NCI-H2081 (cell line): ENCODE data around the gene BATF3.
"Not testable (repeated sequence)": the region's sequence is repeated elsewhere in the genome, so short reads cannot be mapped to it uniquely, and the experiment has no call there.

Experiments used
- DNase-seq, 2 experiments: peaks; one replicate each; lab custom pipeline; 2025; lab: John Stamatoyannopoulos, UW

BATF3 gene

DNA sequence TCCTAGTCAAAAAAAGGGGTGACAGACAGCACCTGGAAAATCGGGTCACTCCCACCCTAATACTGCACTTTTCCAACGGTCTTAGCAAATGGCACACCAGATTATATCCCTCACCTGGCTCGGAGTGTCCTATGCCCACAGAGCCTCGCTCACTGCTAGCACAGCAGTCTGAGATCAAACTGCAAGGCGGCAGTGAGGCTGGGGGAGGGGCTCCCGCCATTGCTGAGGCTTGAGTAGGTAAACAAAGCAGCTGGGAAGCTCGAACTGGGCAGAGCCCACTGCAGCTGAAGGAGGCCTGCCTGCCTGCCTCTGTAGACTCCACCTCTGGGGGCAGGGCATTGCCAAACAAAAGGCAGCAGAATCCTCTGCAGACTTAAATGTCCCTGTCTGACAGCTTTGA lies 41.4 kb downstream of the BATF3 start:
- DNase-seq, result not testable (repeated sequence)

- DNase-seq, result no peak
Observed at GRCh38 chr1:212656730-212657129, 42.9 kb downstream of the BATF3 start.

DNA sequence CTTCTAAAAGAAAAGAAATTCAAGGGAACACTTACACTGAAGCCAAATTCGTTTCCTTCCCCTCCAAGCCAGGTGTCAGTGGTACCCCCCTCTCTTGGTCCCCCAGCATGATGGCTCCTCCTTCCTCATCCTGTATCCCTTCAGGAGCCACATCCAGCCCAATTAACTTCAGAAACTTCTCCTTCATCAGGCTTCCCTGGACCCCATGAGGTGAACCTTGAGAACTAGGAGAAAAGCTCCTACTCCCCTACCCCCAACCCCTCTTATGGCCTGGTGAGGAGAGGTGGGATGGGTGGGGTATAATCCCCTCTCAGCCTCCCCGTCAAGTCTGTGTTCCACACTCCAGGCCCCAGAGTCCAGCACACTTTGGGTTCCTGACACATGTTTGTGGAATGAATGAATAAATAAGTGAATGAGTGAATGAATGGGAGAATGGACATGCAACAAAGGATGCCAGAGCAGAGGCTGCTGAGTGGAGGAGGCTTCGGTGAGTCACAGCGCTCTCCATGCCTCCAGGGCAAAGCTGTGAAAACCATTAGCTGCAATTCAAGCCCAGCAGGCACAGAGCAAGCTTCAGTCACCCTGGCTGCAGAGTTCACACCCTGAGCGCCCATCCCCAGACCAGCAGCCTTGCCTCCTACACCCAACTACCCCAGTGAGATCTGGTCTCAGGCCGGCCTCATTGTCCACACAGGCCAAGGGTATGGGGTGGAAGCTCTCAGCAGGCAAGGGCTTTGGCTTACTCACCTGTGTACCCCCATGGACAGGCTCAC lies 43.8 kb downstream of the BATF3 start:
- no peak for DNase-seq

- DNase-seq, result no peak
Observed at GRCh38 chr1:212652609-212653008, 47.0 kb downstream of the BATF3 start.

DNA sequence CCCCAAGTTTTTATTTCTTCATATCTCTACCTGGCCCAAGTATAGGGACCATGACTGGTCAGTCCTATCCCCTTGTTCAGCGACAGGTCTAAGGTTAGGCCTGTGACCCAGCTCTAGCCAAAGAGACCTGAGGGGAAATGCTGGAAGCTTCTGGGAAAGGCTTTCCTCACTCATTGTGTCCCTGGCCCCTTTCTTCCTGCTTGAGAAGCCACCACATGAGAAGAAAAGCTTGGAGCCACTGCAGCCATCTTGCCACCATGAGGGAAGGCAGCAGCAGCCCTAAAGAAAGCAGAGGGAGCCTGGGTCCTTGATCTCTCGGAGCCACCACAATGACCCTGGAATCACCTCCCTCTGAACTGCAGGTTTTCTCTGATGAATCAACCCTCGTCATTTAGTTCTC lies 47.7 kb downstream of the BATF3 start:
- no peak for DNase-seq

GRCh38 chr1:212651521-212651920 lies 48.1 kb downstream of the BATF3 start:
- no peak for DNase-seq

GRCh38 chr1:212650228-212650627 lies 49.4 kb downstream of the BATF3 start:
- DNase-seq, result peak; percentile 15 to 85

DNA sequence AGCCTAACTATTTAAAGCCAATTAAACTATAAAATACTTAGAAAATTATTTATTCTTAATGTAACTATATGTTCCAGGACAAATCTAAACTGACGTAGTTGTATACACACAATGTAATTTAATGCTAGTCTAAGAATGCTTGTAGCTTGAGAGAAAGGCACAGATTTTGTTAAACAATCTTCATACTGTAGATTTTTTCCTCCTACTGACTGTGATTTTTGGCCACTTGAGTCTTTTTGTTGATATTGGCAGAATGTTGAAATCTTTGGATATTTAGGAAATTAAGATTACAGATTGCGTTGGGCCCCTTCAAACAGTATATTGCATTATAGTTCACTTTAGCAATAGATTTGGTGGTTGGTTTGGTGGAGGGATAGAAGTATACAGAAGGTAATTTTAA lies 50.6 kb downstream of the BATF3 start:
- no peak for DNase-seq

- no peak for DNase-seq
Observed at GRCh38 chr1:212648431-212648830, 51.2 kb downstream of the BATF3 start.

DNA sequence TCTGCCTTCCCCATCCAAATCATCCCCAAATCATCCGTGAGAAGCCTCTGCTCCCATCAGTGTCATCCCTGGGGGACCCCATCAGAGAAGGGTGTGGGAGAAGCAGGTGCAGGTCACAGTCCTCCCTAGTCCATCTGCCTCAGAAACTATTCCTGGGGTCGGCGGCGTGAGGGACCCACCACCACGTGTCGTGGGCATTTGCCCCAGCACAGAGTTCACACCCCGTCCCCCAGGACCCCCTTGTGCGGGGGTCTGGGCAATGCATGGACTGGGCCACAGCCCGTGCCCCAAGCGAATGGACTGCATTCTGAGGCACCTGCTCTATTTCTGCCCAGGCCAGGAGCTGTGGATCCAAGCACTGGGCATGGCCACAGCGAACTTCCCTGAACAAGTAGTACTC lies 52.6 kb downstream of the BATF3 start:
- no peak for DNase-seq

DNA sequence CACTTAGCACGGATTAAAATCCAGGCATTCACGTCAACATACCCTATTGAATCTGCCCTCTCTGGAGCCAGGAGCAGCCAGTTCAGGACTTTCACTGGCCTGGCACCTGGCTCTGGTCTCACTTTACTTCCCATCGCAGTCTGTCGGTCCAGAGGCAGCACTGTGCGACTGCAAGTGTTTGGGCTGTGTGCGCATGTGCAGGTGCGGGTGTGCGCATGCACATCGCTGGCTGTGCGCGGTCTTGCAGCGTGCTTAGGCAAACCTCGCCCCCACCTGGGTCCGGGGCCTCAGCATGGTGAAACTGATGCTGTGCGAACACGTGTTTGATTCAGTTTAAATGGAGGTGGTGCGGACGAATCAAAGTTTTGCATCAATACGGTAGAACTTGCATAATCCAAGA lies 53.1 kb downstream of the BATF3 start:
- no peak for DNase-seq

GRCh38 chr1:212645546-212646543 lies 53.8 kb downstream of the BATF3 start:
- DNase-seq, result no peak

- no peak for DNase-seq
Observed at GRCh38 chr1:212644866-212645545, 54.6 kb downstream of the BATF3 start.

DNA sequence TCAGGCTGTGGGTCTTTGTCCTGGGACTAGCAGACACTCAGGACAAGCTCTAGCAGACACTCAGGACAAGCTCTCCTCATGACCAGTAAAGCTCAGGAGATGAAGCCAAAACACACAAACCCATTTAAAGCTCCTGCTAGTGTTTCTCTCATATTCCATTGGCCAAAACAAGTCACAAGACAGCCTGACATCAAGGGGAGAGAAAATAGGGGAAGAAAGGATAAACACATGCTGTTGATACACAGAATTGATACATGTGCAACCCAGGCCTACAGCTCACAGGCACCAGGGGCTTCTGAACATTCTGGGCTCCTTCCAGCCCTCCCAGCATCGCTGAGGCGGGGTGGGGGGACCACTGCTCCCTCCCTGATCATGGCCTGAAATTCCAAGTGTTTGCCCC lies 55.8 kb downstream of the BATF3 start:
- DNase-seq, result no peak

DNA sequence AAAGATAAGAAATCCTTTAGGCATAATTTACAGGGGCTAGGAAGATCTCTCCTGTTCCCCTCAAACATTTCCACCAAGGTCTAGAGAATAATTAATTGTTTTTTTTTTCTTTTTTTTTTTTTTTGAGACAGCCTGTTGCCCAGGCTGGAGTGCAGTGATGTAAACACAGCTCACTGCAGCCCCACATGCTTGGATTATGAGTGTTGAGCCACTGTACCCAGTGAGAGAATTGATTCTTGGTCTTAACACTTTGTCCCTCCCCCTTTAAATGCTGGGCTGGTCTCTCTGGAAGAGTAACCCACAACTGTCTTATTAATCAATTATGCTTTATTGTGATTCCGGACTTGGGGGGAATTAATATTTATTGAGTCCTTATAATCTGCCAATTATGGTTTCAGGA lies 57.7 kb downstream of the BATF3 start:
- DNase-seq, result no peak

- no peak for DNase-seq
Observed at GRCh38 chr1:212640223-212640878, 59.3 kb downstream of the BATF3 start.

DNA sequence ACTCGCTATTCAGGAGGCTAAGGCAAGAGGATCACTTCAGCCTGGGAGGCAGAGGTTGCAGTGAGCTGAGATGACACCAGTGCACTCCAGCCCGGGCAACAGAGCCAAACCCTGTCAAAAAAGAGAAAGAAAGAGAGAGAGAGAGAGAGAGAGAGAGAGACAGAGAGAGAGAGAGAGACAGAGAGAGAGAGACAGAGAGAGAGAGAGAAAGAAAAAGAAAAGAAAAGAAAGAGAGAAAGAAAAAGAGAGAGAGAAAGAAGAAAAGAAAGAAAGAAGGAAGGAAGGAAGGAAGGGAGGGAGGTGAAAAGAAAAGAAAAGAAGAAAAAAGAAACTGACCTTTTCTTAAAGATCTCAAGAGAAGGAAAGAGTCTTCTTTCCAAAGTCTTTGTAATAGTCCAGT lies 60.1 kb downstream of the BATF3 start:
- not testable (repeated sequence) for DNase-seq

DNA sequence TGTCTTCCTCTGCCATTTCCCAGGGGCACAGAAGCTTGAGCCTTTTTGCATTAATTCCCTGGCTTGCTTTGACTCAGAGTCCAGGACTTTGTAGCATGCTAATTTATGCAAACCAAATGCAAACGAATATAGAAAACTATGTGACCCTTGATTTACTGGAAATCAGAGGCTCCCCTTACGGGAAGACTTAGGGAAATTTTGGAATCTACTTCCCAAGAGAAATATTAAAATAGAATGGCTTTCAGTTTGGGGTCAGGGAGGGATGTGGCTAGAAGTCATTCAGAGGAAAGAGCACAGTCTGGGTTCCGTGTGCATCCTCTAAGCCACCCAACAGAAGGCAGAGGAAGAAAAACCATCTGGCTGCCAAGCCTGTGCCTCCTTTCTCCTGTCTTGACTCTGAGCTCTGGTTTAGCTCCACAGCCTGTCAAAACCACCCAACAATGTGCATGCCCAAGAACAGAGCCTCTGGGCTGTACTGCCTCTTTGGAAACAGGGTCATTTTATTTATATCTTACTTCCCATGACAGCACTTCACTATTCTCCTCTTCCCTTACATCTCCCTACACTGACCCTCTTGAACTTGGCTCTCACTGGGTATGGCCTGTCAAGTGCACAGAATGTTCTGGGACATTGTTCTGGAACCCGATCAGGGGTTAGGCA lies 61.0 kb downstream of the BATF3 start:
- DNase-seq, result no peak

DNA sequence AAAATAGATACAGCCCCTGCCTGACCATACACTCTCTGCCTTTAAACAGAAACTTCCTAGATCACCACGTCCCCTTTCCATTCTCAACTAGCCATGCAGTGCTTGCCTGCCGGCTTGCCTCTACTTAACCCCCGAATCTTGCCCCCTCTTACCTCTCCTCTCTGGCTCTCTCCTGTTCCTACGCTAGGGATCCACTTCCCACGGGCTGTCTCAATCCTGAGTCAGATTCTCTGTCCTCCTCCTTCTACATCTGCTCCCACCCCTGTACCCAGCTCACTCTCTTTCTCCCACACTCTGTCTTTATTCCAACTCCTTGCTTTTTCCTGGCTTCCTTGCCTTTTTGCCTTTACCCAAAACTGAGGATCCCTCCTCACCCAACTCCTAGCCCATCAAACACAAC lies 61.7 kb downstream of the BATF3 start:
- DNase-seq, result no peak
